CMK (cell line): ENCODE results near the gene ARMC3.

ENCODE experiments used
- DNase-seq: peaks from one replicate; pipeline ENCODE4 v3.0.0-alpha.2; 2010; ENCODE audit warnings: low read depth

ARMC3 gene

GRCh38 chr10:22992621-22993020 is 64.8 kb downstream of the ARMC3 start:
- no peak for DNase-seq

- DNase-seq: no peak
Measured at GRCh38 chr10:22993314-22993713, 65.5 kb downstream of the ARMC3 start.

- DNase-seq: no peak
Measured at GRCh38 chr10:22997096-22997495, 69.2 kb downstream of the ARMC3 start.

DNA sequence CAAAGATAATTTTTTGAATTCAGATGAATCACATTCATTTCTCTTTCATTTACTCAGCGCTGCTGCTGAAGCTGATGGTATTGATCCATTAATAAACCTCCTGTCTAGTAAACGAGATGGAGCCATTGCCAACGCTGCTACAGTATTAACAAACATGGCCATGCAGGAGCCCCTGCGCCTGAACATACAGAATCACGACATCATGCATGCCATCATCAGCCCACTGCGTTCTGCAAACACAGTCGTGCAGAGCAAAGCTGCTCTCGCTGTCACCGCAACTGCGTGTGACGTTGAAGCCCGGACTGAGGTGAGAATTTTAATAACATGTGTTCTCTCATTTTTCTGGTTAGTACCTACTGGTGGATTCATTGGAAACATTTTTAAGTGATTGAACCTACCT is 70.2 kb downstream of the ARMC3 start:
- no peak for DNase-seq

DNA sequence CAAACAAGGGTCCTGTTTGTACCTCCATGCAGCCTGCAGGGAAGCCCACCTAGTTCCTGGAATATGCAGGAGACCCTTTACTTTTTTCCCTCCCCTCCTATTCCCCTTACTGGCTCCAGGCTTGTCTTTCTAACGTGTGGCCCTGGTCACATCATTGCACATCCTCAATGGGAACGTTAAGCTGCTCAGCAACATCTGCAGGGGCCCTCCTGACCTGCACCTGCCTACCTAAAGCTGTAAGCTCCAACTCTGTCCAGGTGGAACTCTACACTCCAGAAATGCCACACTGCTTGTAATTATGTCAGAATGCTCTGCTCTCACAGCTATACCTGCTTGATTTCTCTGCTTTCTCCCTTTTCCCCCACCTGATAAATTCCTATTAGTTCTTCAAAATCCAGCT is 72.1 kb downstream of the ARMC3 start:
- no peak for DNase-seq

GRCh38 chr10:23001901-23002516 is 74.2 kb downstream of the ARMC3 start:
- DNase-seq: no peak

DNA sequence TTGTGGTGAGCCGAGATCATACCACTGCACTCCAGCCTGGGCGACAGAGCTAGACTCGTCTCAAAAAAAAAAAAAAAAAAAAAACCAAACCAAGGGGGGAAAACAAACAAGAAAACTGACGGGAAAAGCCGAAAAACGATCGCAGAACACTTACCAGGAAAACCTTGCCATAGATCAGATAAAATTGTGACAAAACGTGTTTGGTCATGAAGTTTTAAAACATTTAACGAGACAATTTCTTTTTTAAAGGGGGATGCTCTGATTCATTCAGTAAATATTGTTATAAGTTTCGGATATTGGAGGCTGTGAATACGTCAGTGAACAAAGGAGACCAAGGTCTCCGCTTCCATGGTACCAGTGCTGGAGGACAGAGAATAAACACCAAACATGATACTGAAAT is 77.3 kb downstream of the ARMC3 start:
- DNase-seq: no peak

DNA sequence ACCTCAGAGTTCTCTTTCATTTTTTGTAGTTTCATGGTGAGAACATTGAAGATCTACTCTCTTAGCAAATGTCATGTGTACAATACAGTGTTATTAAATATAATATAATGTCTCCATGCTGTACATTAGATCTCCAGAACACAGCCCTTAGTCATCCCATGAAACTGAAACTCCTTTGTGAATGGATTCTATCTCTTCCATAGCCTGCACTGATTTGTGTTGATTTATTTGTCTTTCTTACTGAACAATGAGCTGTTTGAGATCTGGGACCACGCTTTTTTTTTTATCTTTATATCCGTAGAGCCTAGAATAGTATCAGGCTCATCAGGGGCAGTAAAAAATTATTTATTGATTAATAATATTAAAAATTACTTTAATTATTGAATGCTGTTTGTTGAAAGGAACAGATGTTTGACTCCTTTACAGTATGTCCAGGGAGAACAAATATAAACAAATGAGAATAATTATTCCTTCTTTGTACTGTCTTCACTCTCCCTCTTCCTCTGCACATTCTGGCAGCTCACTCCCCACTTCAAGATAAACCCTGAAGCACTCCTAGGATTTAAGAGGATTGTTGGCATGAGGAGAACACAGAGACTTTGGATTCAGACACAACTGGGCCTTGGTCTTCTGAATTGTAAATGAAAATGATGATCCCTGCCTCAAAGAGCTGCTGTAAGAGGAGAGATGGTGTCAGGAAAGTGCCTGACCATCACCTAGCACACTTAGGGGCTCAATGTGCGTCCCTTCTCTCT is 85.9 kb downstream of the ARMC3 start:
- DNase-seq: no peak

- DNase-seq: no peak
Measured at GRCh38 chr10:23015021-23015707, 87.3 kb downstream of the ARMC3 start.

GRCh38 chr10:23016636-23017035 is 88.8 kb downstream of the ARMC3 start:
- DNase-seq: no peak

DNA sequence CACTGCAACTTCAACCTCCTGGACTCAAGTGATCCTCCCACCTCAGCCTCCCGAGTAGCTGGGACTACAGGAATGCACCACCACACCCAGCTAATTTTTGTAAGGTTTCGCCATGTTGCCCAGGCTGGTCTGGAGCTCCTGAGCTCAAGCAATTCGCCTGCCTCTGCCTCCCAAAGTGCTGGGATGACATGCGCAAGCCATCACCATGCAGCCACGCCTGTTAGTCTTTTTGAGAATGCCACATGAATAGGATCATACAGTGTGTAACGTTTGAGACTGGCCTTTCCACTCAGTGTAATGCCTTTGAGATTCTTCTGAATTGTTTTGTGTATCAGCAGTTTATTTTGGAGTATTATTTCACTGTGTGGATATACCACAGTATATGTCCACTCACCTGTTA is 91.8 kb downstream of the ARMC3 start:
- DNase-seq: no peak

DNA sequence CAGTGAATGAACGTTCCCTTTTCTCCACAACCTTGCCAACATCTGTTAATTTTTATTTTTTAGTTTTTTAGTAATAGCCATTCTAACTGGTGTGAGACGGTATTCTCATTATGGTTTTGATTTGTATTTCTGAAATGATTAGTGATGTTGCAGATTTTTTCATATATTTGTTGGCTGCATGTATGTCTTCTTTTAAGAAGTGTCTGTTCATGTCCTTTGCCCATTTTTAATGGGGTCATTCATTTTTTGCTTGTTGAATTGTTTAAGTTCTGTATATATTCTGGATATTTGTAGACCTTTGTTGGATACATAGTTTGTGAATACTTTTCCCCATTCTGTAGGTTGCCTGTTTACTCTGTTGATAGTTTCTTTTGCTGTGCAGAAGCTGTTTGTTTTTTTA is 93.6 kb downstream of the ARMC3 start:
- DNase-seq: no peak

GRCh38 chr10:23024002-23024401 is 96.1 kb downstream of the ARMC3 start:
- DNase-seq: no peak

DNA sequence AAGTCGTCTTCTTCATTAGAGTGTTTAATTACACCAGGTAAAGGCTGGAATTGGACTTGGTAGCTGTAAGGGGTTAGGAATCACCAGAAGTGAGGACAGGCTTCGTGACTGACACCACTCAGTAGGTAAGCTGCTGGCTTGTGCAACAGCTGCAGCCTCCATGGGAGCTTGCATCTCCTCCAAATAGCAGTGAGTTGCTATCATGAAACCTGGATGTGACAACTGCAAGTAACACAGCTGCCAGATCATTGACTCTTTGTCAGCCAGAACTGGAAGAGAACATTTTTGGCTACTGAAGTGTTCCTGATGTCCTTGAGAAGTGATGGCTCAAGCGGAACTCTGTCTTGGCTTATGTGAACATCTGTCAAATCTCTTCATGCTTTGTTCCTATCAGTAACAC is 103.5 kb downstream of the ARMC3 start:
- no peak for DNase-seq

- no peak for DNase-seq
Measured at GRCh38 chr10:23034790-23035189, 106.9 kb downstream of the ARMC3 start.

GRCh38 chr10:23035569-23035968 is 107.7 kb downstream of the ARMC3 start:
- DNase-seq: no peak

DNA sequence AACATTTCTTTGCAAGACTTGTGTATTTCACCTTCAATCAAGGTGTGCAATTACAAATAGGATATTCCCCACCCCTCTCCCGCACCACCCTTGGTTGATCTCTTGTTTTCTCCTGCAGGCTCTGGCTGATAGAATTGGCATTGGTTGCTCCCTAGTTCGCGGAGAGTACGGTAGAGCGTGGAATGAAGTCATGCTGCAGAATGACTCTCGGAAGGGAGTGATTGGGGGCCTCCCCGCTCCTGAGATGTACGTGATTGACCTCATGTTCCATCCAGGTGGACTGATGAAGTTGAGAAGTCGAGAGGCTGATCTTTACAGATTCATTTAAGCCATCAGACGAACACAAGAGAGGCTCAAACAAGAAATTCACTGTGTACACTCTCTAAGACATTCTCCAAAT is 109.3 kb downstream of the ARMC3 start:
- no peak for DNase-seq

GRCh38 chr10:23037561-23037960 is 109.7 kb downstream of the ARMC3 start:
- DNase-seq: no peak

DNA sequence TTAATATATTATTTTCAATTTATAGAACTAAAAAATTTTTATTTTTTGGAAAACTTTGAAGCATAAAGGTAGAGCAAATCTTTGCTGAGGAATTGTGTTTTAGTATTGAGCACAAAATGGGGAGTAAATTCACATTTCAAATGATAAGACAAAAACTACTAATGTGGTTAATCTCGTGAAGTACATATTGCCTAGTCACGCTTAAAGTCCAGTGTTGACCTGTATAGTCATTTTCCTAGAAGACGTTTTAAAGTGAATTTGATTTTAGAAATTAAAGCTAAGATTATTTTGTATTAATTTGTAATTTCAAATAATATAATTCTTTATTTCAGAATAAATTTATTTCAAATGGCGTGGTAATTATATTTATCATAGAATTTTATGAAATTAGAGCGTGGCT is 110.3 kb downstream of the ARMC3 start:
- DNase-seq: no peak

DNA sequence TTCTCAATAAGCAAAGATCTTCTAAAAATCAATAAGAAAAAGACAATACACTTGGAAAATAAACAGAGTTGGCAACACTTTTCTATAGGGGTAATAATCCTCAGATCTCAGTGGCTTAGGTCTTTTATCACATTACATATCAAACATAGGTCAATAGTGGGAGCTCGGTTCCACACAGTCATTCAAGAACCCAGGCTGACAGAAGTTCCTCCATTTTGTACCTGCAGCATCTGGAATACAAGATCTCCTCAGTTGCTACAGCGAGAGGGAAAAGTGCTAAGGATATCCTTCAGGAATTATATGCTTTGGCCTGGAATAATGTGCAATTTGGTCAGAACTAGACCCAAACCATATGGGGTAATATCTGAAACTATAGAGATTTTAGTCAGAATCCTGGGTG is 112.1 kb downstream of the ARMC3 start:
- no peak for DNase-seq

DNA sequence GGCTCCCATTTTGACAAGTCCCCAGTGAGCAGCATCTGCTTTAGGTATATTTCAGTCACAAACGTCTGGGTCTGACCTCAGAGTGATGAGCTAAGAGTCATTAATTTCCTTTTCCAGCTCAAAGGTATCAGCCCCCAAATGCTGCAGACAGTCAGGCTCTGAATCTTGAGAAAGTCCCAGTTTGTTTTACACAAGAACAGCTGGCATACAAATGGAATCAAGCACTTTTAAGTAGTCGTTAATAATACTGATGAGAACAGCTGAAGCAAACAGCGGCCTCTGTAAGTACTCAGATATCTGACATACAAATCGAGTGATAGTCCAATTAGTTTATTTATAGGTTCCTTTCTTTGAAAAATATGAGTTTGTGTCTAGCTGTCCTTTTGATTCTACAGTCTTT is 118.2 kb downstream of the ARMC3 start:
- no peak for DNase-seq

GRCh38 chr10:23047201-23048050 is 119.6 kb downstream of the ARMC3 start:
- no peak for DNase-seq

GRCh38 chr10:23048191-23048590 is 120.3 kb downstream of the ARMC3 start:
- DNase-seq: no peak
